Fibroblast of pulmonary artery (primary cell): ENCODE results near the gene KEL.

Source experiments
- DNase-seq: peaks from one replicate; pipeline ENCODE4 v3.0.0-alpha.2; 2010; ENCODE audit warnings: low read depth
- H3K4me3 ChIP-seq: replicated peaks from 2 replicates; pipeline ENCODE4 v1.5.1; 2011; ENCODE audit warnings: low read depth, mild to moderate bottlenecking, control low read depth, low read length, moderate library complexity
- TF ChIP-seq, protein P1 (sequence below): IDR thresholded peaks from 2 replicates; pipeline ENCODE4 v1.5.1; 2011; ENCODE audit warnings: mild to moderate bottlenecking, control low read depth, low read length, inconsistent platforms; ENCODE audit errors: missing control alignments

Gene KEL, protein sequence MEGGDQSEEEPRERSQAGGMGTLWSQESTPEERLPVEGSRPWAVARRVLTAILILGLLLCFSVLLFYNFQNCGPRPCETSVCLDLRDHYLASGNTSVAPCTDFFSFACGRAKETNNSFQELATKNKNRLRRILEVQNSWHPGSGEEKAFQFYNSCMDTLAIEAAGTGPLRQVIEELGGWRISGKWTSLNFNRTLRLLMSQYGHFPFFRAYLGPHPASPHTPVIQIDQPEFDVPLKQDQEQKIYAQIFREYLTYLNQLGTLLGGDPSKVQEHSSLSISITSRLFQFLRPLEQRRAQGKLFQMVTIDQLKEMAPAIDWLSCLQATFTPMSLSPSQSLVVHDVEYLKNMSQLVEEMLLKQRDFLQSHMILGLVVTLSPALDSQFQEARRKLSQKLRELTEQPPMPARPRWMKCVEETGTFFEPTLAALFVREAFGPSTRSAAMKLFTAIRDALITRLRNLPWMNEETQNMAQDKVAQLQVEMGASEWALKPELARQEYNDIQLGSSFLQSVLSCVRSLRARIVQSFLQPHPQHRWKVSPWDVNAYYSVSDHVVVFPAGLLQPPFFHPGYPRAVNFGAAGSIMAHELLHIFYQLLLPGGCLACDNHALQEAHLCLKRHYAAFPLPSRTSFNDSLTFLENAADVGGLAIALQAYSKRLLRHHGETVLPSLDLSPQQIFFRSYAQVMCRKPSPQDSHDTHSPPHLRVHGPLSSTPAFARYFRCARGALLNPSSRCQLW

DNA sequence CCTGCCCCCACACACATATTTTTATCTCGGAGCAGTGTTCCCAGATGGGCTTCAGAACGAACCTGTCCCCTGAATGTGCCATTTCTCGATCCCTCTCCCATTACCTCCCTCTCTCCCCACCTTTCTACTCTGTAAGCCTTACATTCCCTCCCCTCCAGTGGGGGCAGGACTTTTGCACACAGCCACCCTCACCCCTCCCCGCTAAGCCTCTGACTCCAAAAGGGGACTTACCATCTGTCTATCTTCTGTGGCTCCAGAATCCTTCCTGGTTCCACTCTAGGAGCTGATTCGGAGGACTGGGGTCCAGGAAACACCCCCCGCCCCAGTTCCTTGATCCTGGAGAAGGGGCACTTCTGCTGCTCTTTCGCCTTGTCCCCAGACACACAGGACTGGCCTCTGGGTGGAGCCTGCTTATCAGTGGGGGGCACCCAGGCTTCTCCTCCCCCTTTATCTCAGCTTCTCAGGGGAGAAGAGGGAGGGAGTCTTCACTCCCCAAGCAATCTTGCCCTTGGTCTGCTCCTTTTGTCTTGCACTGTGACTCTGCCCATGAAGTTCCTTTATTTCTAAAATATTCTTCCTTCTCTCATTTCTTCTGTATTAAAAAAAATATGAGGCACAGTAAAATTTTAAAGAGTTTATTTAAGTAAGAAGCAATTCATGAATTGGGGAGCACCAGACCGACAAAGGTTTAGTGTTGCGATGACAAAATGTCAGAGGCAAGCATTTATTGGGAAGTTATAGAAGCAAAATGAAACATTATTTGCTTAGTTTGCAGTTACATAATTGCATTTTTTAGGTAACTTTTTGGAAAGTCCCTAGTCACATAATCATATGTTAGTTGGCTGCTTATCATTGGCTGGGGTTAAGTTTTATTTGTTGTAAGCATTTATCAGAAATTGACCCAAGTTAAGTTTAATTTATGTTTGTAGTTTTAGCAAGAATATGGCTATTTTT lies at the start of gene KEL:
Gene KEL (minus strand): TSS at position 391 of the 954 bp plus-strand sequence. CDS start 157 bp downstream, at position 234.
- DNase-seq = no peak
- TF ChIP-seq, protein P1, sequence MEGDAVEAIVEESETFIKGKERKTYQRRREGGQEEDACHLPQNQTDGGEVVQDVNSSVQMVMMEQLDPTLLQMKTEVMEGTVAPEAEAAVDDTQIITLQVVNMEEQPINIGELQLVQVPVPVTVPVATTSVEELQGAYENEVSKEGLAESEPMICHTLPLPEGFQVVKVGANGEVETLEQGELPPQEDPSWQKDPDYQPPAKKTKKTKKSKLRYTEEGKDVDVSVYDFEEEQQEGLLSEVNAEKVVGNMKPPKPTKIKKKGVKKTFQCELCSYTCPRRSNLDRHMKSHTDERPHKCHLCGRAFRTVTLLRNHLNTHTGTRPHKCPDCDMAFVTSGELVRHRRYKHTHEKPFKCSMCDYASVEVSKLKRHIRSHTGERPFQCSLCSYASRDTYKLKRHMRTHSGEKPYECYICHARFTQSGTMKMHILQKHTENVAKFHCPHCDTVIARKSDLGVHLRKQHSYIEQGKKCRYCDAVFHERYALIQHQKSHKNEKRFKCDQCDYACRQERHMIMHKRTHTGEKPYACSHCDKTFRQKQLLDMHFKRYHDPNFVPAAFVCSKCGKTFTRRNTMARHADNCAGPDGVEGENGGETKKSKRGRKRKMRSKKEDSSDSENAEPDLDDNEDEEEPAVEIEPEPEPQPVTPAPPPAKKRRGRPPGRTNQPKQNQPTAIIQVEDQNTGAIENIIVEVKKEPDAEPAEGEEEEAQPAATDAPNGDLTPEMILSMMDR = no peak
- no peak within 1 kb of the TSS for H3K4me3 ChIP-seq

DNA sequence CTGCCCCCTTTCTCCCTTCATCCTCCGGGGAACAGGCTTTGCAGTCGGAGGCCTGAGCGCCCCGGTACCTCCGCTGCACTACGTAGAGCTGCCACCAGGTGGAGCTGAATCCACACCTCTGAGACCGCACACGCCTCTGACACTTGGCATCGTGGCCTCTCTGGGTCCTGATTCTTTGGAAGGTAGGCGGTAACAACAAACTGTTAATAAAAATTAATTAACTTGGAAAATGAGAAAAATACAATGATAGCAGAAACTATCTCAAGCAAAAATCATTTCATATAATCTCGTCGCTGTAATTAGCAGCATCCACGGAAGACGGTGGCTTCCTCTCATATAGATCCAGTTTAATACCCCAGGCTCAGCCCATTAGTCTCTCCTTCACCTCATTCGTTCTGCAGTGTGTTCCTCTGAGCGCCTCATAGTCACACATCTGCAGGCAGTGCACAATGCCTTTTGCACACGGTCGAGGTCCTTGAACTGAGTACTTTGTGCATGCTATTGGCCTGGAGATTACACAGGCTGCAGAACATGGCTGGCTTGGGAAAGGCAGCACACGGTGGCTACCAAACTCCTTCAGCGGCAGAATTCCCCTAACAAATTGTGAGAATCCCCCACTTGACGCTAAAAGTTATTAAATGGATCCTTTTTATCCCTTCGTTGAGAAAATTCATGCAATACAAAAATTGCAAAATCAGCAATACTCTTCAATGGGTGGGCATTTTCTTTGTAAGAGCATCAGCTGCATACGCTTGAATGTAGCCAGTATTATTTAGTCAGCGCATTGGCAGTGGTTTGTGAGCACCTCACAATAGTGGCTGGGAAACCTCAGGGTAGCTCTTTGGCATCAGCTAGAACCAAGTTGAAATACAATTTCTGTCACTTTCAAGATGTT lies 46.1 kb upstream of the KEL start:
- TF ChIP-seq, protein P1 = peak; percentile 95
- no peak overlapping the region for H3K4me3 ChIP-seq
- DNase-seq = peak; percentile 78

DNA sequence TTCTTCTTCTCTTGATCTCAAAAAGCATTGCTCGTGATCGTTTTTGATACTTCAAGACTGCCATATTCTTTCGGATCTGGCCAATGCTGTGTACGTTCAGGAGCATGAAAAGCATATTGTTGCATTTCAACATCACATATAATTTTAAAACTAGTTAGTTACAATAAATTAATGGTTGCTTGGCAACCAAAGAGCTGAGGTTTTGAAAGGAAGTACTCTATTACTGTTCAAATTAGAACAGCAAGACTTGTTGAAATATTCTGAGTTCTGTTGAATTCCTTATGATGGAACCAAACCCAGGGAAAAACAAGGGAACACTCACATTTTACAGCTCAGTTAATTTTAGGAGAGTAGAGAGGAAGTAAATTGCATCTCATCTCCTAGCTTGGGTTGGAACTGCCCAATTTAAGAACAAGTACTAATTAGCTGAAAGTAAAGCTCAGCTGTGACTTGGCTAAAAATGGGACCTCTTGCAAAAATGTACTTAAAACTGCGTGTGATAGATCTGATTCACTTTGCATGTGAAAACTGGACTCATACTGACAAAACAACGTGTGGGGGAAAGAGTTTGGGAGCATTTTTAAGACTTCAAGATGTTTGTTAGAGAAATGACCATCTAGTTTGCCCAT lies 43.6 kb upstream of the KEL start:
- TF ChIP-seq, protein P1 = no peak
- no peak for DNase-seq
- no peak overlapping the region for H3K4me3 ChIP-seq

DNA sequence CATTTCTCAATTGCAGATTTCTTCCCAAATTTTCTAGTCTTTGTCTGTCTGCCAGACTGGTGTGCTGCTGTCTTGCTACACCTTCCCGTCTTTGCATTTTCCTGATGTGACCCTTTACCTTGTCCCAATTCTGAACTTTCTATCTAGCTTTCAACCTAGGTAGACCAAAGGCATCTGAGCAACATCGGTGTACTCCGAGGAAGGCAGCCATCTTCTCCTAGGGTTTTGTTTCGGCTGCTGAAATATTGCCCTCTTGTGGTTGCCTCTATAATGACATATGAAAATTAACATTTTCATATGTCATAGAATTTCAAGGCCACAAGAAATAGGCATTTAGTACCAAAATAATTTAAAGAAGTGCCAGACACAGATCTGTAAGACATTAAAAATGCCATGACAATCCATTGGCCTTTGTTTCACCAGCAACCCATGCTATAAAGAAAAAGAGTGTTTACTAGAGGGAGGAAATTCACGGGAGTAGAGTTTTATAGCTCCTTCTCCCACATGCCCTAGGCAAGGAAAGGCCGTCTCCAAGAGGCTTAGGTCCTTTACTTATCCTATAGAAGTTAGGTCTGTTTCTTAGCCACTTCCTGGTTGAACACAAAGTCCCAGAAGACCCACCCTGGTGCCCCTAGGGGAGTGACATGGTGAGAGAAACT lies 41.4 kb upstream of the KEL start:
- peak overlapping the region; percentile 27 for H3K4me3 ChIP-seq
- DNase-seq = peak; percentile 72
- TF ChIP-seq, protein P1 = peak; percentile 75

DNA sequence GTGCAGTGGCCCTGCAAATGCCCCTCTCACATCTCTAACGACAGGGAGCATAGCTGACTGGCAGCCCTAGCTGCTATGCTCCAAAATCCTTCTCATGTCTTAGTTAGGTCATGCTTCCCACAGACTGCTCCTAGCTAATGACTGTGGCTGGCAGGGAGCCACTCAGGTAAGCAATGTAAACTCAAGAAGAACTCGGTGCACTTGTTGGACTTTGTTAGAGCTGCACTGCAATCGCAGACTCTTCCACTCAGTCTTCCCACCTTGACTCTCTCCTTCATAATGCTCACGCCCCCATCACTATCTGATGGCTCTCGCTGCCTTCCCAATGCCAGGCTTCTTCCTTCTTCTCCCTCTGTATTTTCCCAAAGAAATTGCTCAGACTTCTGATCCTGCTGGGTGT lies 40.7 kb upstream of the KEL start:
- no peak for DNase-seq
- TF ChIP-seq, protein P1 = no peak
- no peak overlapping the region for H3K4me3 ChIP-seq
